ENCODE measurements around the gene SLC10A1.

DNA sequence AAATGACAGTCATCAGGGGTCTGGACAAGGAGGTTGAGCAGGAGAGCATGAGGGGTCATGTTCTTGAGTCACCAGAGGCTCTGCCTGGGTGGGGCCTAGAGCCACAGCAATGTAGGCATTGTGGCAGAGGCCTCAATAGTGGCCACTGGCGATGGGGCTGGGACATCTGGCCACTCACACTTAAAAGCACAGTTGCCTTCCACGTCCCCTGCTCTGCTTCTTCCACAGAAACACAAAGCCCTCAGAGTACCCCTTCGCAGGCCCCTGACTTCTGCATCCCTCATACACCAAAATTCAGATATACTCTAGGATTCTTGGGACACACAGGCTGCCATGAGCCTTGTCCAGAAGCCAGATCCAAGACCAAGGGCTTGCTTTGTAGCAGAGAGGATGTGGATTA, 2.2 kb downstream of the SLC10A1 start:
- TF ChIP-seq EZH2 (IDR thresholded peaks at IDR 0.05; ENCODE audit: low read length, unreplicated experiment) (no peak), CTCF (conservative IDR thresholded peaks at IDR 0.05; ENCODE audit: low read depth, low read length) (no peak)
